HEK293T (cell line): ENCODE results near the gene TXNL1.

ENCODE experiments used
- CTCF ChIA-PET: fragments of 350-600 bp; formaldehyde crosslinking; extraction: SDS; loops from one replicate; lab custom pipeline; 2021; ENCODE audit warnings: antibody characterized with exemption, inconsistent platforms; lab: Yijun Ruan, JAX
- POLR2A ChIA-PET: fragments of 350-600 bp; formaldehyde crosslinking; extraction: SDS; loops from one replicate; lab custom pipeline; 2020; ENCODE audit warnings: antibody characterized with exemption, inconsistent platforms; lab: Yijun Ruan, JAX
- DNase-seq: peaks from one replicate; pipeline ENCODE4 v3.0.0; 2012; ENCODE audit warnings: mixed read lengths; ENCODE audit errors: extremely low spot score
- ARNT ChIP-seq: fragments of 450-650 bp; IDR thresholded peaks from 2 replicates; pipeline ENCODE4 v1.6.1; 2017; ENCODE audit warnings: mild to moderate bottlenecking
- BHLHE40 ChIP-seq: fragments of 450-650 bp; IDR thresholded peaks from 2 replicates; pipeline ENCODE4 v1.6.1; 2016; ENCODE audit warnings: mild to moderate bottlenecking, moderate library complexity, borderline replicate concordance
- CTBP1 ChIP-seq: fragments of 450-650 bp; IDR thresholded peaks from 2 replicates; pipeline ENCODE4 v1.6.1; 2016; ENCODE audit warnings: borderline replicate concordance
- ELF4 ChIP-seq: fragments of 450-650 bp; IDR thresholded peaks from 2 replicates; pipeline ENCODE4 v1.6.1; 2017; ENCODE audit warnings: antibody characterized with exemption
- FOXA1 ChIP-seq: fragments of 450-650 bp; IDR thresholded peaks from 2 replicates; pipeline ENCODE4 v1.6.1; 2016; ENCODE audit warnings: mild to moderate bottlenecking
- FOXK2 ChIP-seq: fragments of 450-650 bp; IDR thresholded peaks from 2 replicates; pipeline ENCODE4 v1.6.1; 2016; ENCODE audit warnings: mild to moderate bottlenecking
- FOXM1 ChIP-seq: fragments of 450-650 bp; IDR thresholded peaks from 2 replicates; pipeline ENCODE4 v1.6.1; 2017; ENCODE audit warnings: mild to moderate bottlenecking, borderline replicate concordance
- HDGF ChIP-seq: fragments of 450-650 bp; IDR thresholded peaks from 2 replicates; pipeline ENCODE4 v1.6.1; 2017; ENCODE audit warnings: antibody characterized with exemption, borderline replicate concordance
- L3MBTL2 ChIP-seq: fragments of 450-650 bp; conservative IDR thresholded peaks from 2 replicates; pipeline ENCODE4 v1.6.1; 2016; ENCODE audit warnings: mild to moderate bottlenecking
- LEF1 ChIP-seq: fragments of 450-650 bp; IDR thresholded peaks from 2 replicates; pipeline ENCODE4 v1.6.1; 2017; ENCODE audit warnings: mild to moderate bottlenecking, borderline replicate concordance
- NFRKB ChIP-seq: fragments of 450-650 bp; IDR thresholded peaks from 2 replicates; pipeline ENCODE4 v1.6.1; 2016; ENCODE audit warnings: mild to moderate bottlenecking, moderate library complexity
- SP1 ChIP-seq: fragments of 450-650 bp; IDR thresholded peaks from 2 replicates; pipeline ENCODE4 v1.6.1; 2017
- SUZ12 ChIP-seq: fragments of 450-650 bp; IDR thresholded peaks from 2 replicates; pipeline ENCODE4 v1.6.1; 2016; ENCODE audit warnings: mild to moderate bottlenecking
- TARDBP ChIP-seq: fragments of 450-650 bp; IDR thresholded peaks from 2 replicates; pipeline ENCODE4 v1.6.1; 2016
- ZNF384 ChIP-seq: fragments of 450-650 bp; IDR thresholded peaks from 2 replicates; pipeline ENCODE4 v1.6.1; 2016
- TF ChIP-seq, protein P1 (sequence below): fragments of 450-650 bp; IDR thresholded peaks from 2 replicates; pipeline ENCODE4 v1.6.1; 2016

The TXNL1 gene

DNA sequence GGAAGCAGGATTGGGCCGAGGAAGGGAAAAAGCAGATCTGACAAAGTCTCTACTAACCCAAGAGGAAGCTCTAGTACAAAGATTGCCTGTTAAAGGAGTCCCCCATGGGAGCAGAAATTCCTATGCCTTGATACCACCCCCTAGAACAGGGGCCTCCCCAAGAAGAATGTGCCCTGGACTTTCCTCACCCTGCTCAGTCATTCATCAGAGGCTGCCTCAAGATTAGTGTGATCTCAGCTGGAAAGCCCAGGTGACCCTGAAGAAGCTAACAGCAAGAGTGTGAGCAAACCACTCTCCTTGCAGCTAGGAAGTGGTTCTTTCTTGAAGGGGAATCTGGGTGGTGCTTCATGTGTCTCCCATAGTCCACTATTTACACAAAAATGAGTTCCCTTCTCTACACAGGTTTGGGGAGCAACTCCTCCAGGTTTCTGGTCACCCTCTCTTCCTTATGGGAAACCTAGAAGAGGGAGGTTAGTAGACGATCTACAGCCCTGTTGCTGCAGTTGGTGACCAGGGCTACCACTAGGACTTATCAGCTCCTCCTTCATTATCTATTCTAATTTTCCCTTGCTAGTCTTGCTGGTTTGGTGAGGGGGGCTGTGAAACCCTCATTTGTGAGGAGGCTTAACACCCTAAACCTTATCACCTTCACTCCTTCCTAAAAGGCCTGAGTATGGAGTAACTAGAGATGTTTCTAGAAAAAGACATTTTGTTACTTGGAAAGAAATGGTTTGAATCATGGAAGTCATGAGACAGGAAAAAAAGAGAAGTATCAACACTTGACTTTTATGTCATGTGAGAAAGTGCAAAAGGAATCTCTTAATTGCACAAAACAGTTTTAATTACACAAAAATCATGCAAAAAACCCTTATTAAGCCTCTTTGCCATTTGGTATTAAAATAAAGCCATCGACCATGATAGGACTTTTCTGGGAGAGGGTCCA, 9.8 kb upstream of the TXNL1 start:
- no peak for DNase-seq
- TF ChIP-seq ELF4 = no peak
- TF ChIP-seq NFRKB = no peak
- TF ChIP-seq CTBP1 = no peak
- no peak for TF ChIP-seq FOXM1
- no peak for TF ChIP-seq TARDBP
- no peak for TF ChIP-seq SUZ12
- CTCF ChIA-PET = no interaction called here
- POLR2A ChIA-PET = interaction anchor here (1.9 kb wide), 1 partner anchor 9 kb away, joined by 6 read pairs; no protein-coding TSS in a partner anchor

DNA sequence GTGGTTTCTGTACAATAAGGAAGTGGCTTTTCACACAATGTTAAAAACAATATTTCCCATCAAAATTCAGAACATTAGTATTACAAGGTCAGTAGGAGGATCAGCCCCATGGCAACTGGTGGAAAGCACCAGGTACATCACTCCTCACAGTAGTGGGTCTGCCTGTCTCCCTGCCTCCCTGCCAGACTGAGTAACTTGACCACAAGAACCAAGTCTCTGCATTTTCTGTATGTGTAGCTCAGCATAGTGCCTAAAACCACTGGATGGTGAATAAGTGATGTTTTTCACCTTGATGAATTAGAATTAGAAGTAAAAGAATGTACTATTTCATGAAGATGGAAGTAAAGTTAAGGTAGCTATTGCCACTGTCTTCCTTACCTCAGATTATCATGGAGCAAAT, 8.7 kb upstream of the TXNL1 start:
- TF ChIP-seq FOXK2 = no peak
- TF ChIP-seq BHLHE40 = no peak
- no peak for TF ChIP-seq ELF4
- TF ChIP-seq, protein P1, sequence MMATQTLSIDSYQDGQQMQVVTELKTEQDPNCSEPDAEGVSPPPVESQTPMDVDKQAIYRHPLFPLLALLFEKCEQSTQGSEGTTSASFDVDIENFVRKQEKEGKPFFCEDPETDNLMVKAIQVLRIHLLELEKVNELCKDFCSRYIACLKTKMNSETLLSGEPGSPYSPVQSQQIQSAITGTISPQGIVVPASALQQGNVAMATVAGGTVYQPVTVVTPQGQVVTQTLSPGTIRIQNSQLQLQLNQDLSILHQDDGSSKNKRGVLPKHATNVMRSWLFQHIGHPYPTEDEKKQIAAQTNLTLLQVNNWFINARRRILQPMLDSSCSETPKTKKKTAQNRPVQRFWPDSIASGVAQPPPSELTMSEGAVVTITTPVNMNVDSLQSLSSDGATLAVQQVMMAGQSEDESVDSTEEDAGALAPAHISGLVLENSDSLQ = no peak
- no peak for TF ChIP-seq FOXM1
- no peak for TF ChIP-seq ARNT
- TF ChIP-seq FOXA1 = no peak
- no peak for TF ChIP-seq NFRKB
- no peak for TF ChIP-seq LEF1
- no peak for TF ChIP-seq L3MBTL2
- no peak for TF ChIP-seq HDGF
- no peak for TF ChIP-seq SP1
- TF ChIP-seq TARDBP = no peak
- no peak for TF ChIP-seq SUZ12
- no peak for TF ChIP-seq ZNF384
- POLR2A ChIA-PET = interaction anchor here (1.9 kb wide), 1 partner anchor 8 kb away, joined by 6 read pairs; no protein-coding TSS in a partner anchor
- no peak for DNase-seq
- CTCF ChIA-PET = no interaction called here

DNA sequence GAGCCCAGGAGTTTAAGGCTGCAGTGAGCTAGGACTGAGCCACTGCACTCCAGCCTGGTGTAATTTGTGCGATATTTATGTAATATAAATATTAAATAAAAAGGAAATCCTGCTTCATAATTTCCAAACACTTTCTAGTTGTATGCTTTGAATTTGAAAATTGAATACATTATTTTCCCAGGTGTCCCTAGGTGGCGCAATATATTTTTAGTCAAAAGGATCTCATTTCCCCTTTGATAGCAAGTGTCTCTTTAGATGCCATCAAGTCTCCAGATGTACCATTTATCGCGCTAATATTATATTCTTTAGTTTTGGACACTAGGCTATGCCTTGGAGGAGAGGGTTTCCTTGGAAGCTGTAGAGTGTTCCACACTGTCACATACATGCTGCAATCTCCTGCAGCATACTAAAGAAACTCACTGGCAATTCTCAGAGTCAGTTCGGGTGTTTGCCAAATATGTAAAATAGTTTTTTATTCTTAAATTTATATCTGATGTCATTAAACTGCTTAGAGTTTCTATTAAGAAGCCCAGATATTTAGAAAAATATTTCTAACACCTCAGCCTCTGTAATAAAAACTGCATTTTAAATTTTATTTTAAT, 7.1 kb upstream of the TXNL1 start:
- no peak for DNase-seq
- TF ChIP-seq ZNF384 = no peak
- TF ChIP-seq ELF4 = no peak
- no peak for TF ChIP-seq LEF1
- no peak for TF ChIP-seq ARNT
- TF ChIP-seq SP1 = no peak
- no peak for TF ChIP-seq FOXM1
- TF ChIP-seq NFRKB = no peak
- TF ChIP-seq CTBP1 = no peak
- TF ChIP-seq, protein P1 = no peak
- TF ChIP-seq TARDBP = no peak
- TF ChIP-seq BHLHE40 = no peak
- TF ChIP-seq HDGF = no peak
- TF ChIP-seq L3MBTL2 = no peak
- no peak for TF ChIP-seq FOXA1
- no peak for TF ChIP-seq SUZ12
- no peak for TF ChIP-seq FOXK2
- ChIA-PET CTCF (no interaction called here), POLR2A (no interaction called here)

DNA sequence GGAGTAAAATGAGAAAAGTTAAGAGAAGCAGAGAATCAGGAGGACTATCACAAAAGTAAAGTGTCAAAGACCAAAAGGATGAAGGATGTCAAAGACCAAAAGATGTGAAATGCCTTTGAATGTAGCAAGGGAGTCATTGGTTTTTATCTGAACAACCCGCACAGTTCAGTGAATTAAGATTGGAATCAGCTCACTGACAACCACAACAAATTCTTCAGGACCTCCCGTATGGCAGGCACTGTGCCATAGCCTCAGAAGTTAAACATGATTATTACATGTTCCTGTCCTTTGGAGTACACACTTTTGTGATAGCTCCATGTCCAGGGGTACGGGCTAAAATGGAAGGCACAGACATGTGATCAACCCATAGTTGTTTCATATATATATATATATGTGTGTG, 5.0 kb upstream of the TXNL1 start:
- POLR2A ChIA-PET = no interaction called here
- DNase-seq = no peak
- CTCF ChIA-PET = interaction anchor here (0.6 kb wide), 1 partner anchor 11 kb away, joined by 3 read pairs; no protein-coding TSS in a partner anchor
- TF ChIP-seq ZNF384 (no peak), SP1 (no peak), ELF4 (no peak), ARNT (no peak), SUZ12 (no peak), BHLHE40 (no peak)

DNA sequence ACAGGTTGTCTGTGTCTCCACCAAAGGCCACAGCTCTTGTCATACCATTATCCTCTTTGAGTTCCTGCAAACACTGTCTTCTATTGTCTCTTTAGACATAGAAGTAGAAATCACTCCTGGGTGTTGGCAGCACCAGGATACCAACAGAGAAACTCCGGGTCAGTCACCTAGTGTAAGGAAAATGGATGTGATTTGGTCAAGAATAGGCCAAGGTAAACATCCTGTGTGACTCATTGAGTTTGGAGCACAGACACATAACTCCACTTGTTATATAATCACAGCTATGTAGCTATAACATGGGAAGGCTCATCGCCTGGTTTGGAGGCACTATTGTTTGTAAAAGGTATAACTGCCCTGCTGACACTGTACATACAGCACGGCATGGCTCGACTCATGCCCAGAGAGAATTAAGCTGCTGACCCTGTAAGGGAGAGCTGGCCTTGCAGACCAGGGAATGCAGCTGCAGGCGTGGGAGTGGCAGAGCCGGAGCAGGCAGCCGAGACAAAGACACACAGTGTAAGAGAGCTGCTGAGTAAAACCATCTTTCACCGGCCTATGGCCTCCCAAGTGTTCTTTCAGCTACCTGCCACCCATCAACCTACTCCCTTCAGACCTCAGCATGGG, 3.4 kb upstream of the TXNL1 start:
- ChIA-PET CTCF (no interaction called here), POLR2A (interaction anchor here (1.6 kb wide), 1 partner anchor 9 kb away, joined by 11 read pairs; the partner anchor contains the start of gene WDR7)
- TF ChIP-seq ARNT = no peak
- no peak for TF ChIP-seq NFRKB
- no peak for TF ChIP-seq ZNF384
- no peak for TF ChIP-seq ELF4
- no peak for TF ChIP-seq BHLHE40

DNA sequence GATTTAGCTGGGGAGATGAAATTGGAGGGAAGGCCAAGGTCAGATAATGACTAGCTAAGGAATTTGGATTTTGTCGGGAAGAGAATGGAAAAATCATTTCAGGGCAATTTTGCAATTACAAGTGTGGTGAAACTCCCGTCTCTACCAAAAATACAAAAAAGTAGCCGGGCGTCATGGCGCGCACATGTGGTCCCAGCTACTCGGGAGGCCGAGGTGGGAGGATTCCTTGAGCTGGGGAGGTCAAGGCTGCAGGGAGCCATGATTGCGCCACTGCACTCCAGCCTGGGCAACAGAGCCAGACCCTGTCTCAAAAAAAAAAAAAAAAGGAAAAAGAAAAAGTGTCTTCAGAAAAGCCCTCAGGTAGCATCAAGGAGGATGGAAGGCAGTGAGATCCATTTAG, 1.2 kb upstream of the TXNL1 start:
- CTCF ChIA-PET = no interaction called here
- TF ChIP-seq BHLHE40 (no peak), LEF1 (no peak), SUZ12 (no peak), L3MBTL2 (no peak), CTBP1 (no peak), FOXA1 (no peak), FOXK2 (no peak), ARNT (no peak), ZNF384 (no peak), SP1 (no peak), NFRKB (no peak), HDGF (no peak), ELF4 (no peak), FOXM1 (no peak), TARDBP (no peak)
- TF ChIP-seq, protein P1 = no peak
- DNase-seq = no peak
- POLR2A ChIA-PET = interaction anchor here (1.2 to 3.2 kb wide), 2 partner anchors 8 to 11 kb away, joined by 6 to 22 read pairs; partner anchors contain the start of gene WDR7

More for the DNA sequence above, 3.4 kb upstream of the TXNL1 start:
- DNase-seq = no peak
